Subcutaneous abdominal adipose tissue (tissue), 5 donors: ENCODE results near the gene ENOX2.

Experiments
- H3K27ac ChIP-seq: one replicate; pipeline ENCODE4 v1.7.0; 2013; ENCODE audit warnings: low read depth, mild to moderate bottlenecking, inconsistent platforms, low read length, moderate library complexity
- H3K27me3 ChIP-seq, 5 donors: one replicate each; pipeline ENCODE4 v1.7.0; 2013; ENCODE audit warnings: low read length in 5 of 5, inconsistent platforms in 1 of 5; ENCODE audit not compliant: control insufficient read depth in 5 of 5, insufficient read depth in 4 of 5
- H3K36me3 ChIP-seq, 5 donors: one replicate each; pipeline ENCODE4 v1.7.0; 2013; ENCODE audit warnings: low read length in 5 of 5; ENCODE audit not compliant: control insufficient read depth in 5 of 5, insufficient read depth in 5 of 5
- H3K4me1 ChIP-seq, 5 donors: one replicate each; pipeline ENCODE4 v1.7.0; 2013; ENCODE audit warnings: low read length in 5 of 5, mild to moderate bottlenecking in 3 of 5, moderate library complexity in 1 of 5; ENCODE audit not compliant: control insufficient read depth in 5 of 5, insufficient read depth in 5 of 5
- H3K4me3 ChIP-seq, 5 donors: one replicate each; pipeline ENCODE4 v1.7.0; 2013; ENCODE audit warnings: low read length in 5 of 5, low read depth in 1 of 5
- H3K9ac ChIP-seq, 5 donors: one replicate each; pipeline ENCODE4 v1.7.0; 2013; ENCODE audit warnings: low read length in 5 of 5, mild to moderate bottlenecking in 4 of 5, moderate library complexity in 3 of 5
- H3K9me3 ChIP-seq, 5 donors: one replicate each; pipeline ENCODE4 v1.7.0; 2013; ENCODE audit warnings: low read length in 5 of 5; ENCODE audit not compliant: control insufficient read depth in 5 of 5
- donor health status: healthy.
- donor health status: healthy.
- donor health status: healthy.
- donor health status: healthy.
- donor health status: healthy.

Gene ENOX2

GRCh38 chrX:130665263-130665662, 237.7 kb downstream of the ENOX2 start:
- Histone ChIP-seq H3K9me3 (no peaks in the 10 kb centered on the region), H3K9ac (no peak overlapping the region), H3K27me3 (no peaks in the 10 kb centered on the region), H3K4me3 (no peak overlapping the region), H3K27ac (no peak overlapping the region), H3K36me3 (peaks cover 5 to 37% (median 8%) of the 10 kb centered on the region in 5 donors), H3K4me1 (no peaks in the 10 kb centered on the region)

DNA sequence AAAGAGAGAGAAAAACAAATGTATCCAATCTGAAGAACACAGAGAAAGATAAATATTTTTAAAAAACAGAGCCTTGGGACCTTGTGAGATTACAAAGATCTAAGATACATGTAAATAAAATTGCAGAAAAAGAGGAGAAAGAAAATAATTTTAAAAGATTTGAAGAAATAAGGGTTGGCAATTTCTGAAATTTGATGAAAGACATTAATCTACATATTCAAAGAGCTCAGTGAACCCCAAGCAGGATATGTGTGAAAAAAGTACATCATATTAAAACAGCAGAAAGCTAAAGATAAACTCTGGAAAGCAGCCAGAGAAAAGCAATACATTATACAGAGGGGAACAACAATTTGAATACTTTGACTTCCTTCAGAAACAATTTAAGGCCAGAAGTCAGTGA, 244.7 kb downstream of the ENOX2 start:
- Histone ChIP-seq H3K27me3 (no peaks in the 10 kb centered on the region), H3K9ac (no peak overlapping the region), H3K27ac (no peak overlapping the region), H3K9me3 (peaks cover 0 to 14% (median 2%) of the 10 kb centered on the region in 5 donors), H3K4me3 (no peak overlapping the region), H3K36me3 (peaks cover 0 to 9% (median 4%) of the 10 kb centered on the region in 5 donors), H3K4me1 (no peaks in the 10 kb centered on the region)

GRCh38 chrX:130654409-130654950, 248.5 kb downstream of the ENOX2 start:
- H3K27ac ChIP-seq: no peak overlapping the region
- H3K27me3 ChIP-seq: no peaks in the 10 kb centered on the region
- no peak overlapping the region for H3K9ac ChIP-seq
- H3K36me3 ChIP-seq: peaks cover 0 to 6% (median 0%) of the 10 kb centered on the region in 5 donors
- H3K9me3 ChIP-seq: peaks cover 0 to 12% (median 2%) of the 10 kb centered on the region in 5 donors
- H3K4me3 ChIP-seq: no peak overlapping the region
- no peaks in the 10 kb centered on the region for H3K4me1 ChIP-seq

DNA sequence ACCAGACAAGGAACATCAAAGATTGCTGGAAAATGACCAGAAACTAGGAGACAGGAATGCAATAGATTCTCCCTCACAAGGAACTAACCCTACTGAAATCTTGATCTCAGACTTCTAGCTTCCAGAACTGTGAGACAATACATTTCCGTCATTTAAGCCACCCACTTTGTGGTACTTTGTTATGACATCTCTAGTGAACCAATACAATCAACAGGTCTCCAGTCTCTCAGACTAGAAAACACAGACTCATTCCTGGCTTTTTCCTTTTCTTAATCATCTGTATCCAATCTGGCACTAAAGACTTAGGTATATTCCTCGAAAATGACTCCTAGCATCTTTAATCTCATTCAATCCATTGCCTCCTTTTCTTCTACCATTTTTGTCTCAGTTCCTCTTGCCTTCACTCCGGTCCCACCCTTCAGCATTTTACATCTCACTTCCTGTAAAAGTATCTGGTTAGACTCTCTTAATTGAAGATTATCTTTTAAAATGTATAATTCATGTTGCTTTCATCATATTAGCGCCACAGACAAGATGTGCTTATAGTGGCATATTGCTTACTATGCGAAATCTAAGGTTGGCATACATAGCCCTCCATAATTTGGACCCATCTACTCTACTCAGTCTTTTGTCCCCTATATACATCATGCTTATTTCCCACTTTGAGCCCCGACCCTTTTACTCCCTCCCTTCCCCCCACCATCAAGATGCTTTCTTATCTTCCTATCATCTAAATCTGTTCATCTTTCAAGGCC, 250.0 kb downstream of the ENOX2 start:
- H3K27ac ChIP-seq: no peak overlapping the region
- H3K4me3 ChIP-seq: no peak overlapping the region
- H3K4me1 ChIP-seq: no peaks in the 10 kb centered on the region
- no peaks in the 10 kb centered on the region for H3K27me3 ChIP-seq
- H3K36me3 ChIP-seq: peaks cover 0 to 5% (median 0%) of the 10 kb centered on the region in 5 donors
- peaks cover 0 to 4% (median 0%) of the 10 kb centered on the region in 5 donors for H3K9me3 ChIP-seq
- H3K9ac ChIP-seq: no peak overlapping the region

- Histone ChIP-seq H3K9ac (no peak overlapping the region), H3K4me1 (peaks cover 0 to 4% (median 0%) of the 10 kb centered on the region in 5 donors), H3K27ac (no peak overlapping the region), H3K4me3 (no peak overlapping the region), H3K27me3 (no peaks in the 10 kb centered on the region), H3K36me3 (peaks cover 0 to 5% (median 0%) of the 10 kb centered on the region in 5 donors), H3K9me3 (peaks cover 0 to 4% (median 3%) of the 10 kb centered on the region in 5 donors)
Observed at GRCh38 chrX:130649738-130650137, 253.3 kb downstream of the ENOX2 start.

GRCh38 chrX:130647468-130647867, 255.5 kb downstream of the ENOX2 start:
- H3K4me1 ChIP-seq: peaks cover 0 to 4% (median 0%) of the 10 kb centered on the region in 5 donors
- H3K36me3 ChIP-seq: peaks cover 0 to 5% (median 0%) of the 10 kb centered on the region in 5 donors
- H3K4me3 ChIP-seq: no peak overlapping the region
- no peak overlapping the region for H3K27ac ChIP-seq
- H3K27me3 ChIP-seq: no peaks in the 10 kb centered on the region
- no peak overlapping the region for H3K9ac ChIP-seq
- H3K9me3 ChIP-seq: peaks cover 0 to 4% (median 3%) of the 10 kb centered on the region in 5 donors

DNA sequence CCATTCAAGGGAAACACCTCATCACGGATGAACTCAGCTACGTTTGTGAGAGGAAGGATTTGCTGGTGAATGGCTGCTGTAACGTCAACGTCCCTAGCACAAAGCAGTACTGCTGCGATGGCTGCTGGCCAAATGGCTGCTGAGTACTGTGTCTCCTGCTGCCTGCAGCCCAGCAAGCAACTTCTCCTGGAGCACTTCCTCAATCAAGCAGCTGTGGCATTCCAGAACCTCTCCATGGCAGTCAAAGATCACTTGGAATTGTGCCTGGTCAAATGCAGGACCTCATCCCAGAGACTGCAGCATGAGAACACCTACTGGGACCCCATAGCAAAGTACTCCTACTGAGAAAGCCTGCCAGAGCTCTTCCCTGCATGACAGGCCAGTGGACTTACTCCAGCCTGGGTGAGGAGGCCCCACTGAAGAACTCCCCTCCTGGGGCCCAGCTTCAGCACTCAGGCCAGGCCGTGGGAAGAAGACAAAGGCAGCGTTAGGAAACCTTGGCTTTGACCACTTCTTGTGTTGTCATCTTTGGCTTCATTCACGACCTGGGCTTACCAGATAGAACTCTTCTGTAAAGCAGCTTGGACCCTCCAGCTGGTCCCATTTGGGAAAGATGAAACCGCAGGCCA, 256.9 kb downstream of the ENOX2 start:
- H3K27ac ChIP-seq: no peak overlapping the region
- peaks cover 0 to 4% (median 3%) of the 10 kb centered on the region in 5 donors for H3K9me3 ChIP-seq
- H3K9ac ChIP-seq: no peak overlapping the region
- no peaks in the 10 kb centered on the region for H3K27me3 ChIP-seq
- H3K36me3 ChIP-seq: peaks cover 0 to 5% (median 0%) of the 10 kb centered on the region in 5 donors
- H3K4me3 ChIP-seq: no peak overlapping the region
- peaks cover 0 to 4% (median 0%) of the 10 kb centered on the region in 5 donors for H3K4me1 ChIP-seq

DNA sequence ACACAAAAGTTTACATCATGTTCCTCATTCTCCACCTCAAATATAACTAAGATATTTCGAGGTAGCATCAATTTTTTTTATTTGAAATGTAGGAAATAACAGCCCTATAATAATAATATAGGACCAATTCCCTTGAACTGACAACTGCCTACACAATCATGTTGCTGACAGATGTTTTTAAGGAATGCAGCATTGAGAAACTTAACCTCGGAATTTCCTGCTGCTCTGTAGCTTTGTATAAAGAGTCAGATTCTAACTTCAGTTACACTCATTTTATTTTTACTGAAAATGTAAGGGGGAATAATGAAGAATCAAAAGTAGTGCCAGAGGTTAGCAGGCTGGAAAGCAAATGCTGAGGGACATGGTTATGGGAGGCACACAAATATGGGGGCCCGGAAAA, 265.4 kb downstream of the ENOX2 start:
- Histone ChIP-seq H3K9me3 (no peaks in the 10 kb centered on the region), H3K27me3 (peaks cover 0 to 4% (median 0%) of the 10 kb centered on the region in 5 donors), H3K9ac (no peak overlapping the region)

DNA sequence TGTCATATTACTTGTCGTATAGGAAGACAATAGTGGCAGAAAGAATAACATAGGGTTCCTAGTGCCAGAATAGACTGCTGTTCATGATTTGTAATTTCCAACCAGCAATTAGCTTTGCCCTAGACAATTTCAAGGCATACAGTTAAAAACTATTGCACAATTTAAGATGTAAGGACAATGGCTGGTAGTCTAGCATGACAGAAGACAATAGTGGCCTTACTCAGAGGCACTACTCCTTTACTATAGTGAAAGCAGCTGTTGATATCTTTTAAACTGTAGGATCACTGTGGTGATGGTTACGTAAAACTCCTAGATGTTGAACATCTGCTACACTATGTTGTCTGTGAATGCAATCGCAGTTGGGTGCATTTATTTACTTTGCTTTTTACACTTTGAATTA, 266.7 kb downstream of the ENOX2 start:
- no peak overlapping the region for H3K27ac ChIP-seq
- H3K36me3 ChIP-seq: peaks cover 0 to 9% (median 4%) of the 10 kb centered on the region in 5 donors
- no peaks in the 10 kb centered on the region for H3K4me1 ChIP-seq
- H3K4me3 ChIP-seq: no peak overlapping the region
- H3K27me3 ChIP-seq: peaks cover 0 to 4% (median 0%) of the 10 kb centered on the region in 5 donors
- no peak overlapping the region for H3K9ac ChIP-seq
- no peaks in the 10 kb centered on the region for H3K9me3 ChIP-seq

More for the DNA sequence above, 265.4 kb downstream of the ENOX2 start:
- Histone ChIP-seq H3K27ac (no peak overlapping the region), H3K36me3 (peaks cover 0 to 9% (median 2%) of the 10 kb centered on the region in 5 donors), H3K4me1 (no peaks in the 10 kb centered on the region), H3K4me3 (no peak overlapping the region)

- Histone ChIP-seq H3K4me1 (peaks cover 0 to 4% (median 0%) of the 10 kb centered on the region in 5 donors), H3K36me3 (peaks cover under 1 to 12% (median 8%) of the 10 kb centered on the region in 5 donors), H3K27me3 (peaks cover 0 to 2% (median 0%) of the 10 kb centered on the region in 5 donors), H3K4me3 (no peak overlapping the region), H3K9ac (no peak overlapping the region), H3K27ac (no peak overlapping the region), H3K9me3 (no peaks in the 10 kb centered on the region)
Observed at GRCh38 chrX:130631011-130631410, 272.0 kb downstream of the ENOX2 start.
